Measurements from ENCODE around the gene WARS2.

- no peak for TF ChIP-seq EP300 (IDR thresholded peaks at IDR 0.05; ENCODE audit: borderline replicate concordance)
- TF ChIP-seq RAD21 (IDR thresholded peaks at IDR 0.05; ENCODE audit: low read depth) = no peak
Measured at GRCh38 chr1:119007339-119007669, 133.1 kb downstream of the WARS2 start.
